ENCODE measurements around the gene TRAP1. TPM values are rescaled to one million over a fixed set of nuclear protein-coding genes. Genes with fewer than 3 reads are reported as not detected.
A peak's percentile ranks its signal among the peaks of the same experiment; 100 is the strongest.

The TRAP1 gene
- total and polyA plus RNA-seq, 2 experiments from 2014 or later = 62.3 to 80.5 TPM

DNA sequence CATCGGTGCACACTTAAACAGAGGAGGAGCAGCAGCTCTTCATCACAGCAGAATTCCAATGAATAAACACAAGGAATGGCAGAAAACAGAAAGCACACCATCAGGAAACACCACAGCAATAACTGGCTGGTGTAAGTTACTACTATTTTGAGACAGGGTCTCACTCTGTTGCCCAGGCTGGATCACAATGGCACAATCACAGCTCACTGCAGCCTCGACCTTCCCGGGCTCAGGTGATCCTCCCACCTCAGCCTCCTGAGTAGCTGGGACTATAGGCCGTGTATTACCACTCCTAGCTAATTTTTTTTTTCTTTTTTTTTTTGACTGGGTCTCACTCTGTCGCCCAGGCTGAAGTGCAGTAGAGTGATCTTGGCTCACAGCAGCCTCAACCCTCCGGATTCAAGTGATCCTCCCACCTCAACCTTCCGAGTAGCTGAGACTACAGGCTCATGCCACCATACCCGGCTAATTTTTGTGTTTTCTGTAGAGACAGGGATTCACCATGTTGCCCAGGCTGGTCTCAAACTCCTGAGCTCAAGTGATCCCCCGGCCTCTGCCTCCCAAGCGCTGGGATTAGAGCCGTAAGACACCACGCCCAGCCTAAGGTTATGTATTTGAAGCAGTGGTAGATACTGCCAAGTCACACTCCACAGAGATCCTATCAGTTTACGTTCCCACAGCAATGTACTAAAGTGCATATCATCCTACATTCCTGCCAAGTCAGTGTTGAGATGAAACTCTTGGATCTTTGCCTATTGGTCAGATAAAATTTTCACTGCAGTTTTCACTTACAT, 20.7 kb downstream of the TRAP1 start:
- H3K4me1 ChIP-seq (ENCODE audit: insufficient read depth) = peaks cover 14% of the 10 kb centered on the region
- DNase-seq (ENCODE audit: low spot score) = peak; percentile 62
- no peaks in the 10 kb centered on the region for H3K27me3 ChIP-seq
- H3K36me3 ChIP-seq (replicated peaks; ENCODE audit: insufficient read depth, low read depth) = no peaks in the 10 kb centered on the region
- H3K9me3 ChIP-seq (ENCODE audit: low read depth) = no peaks in the 10 kb centered on the region
- no peak overlapping the region for H3K4me3 ChIP-seq
- peak overlapping the region; percentile 97 for H3K27ac ChIP-seq
- no peak for TF ChIP-seq EZH2 (IDR thresholded peaks at IDR 0.05; ENCODE audit: borderline replicate concordance)
- TF ChIP-seq EZH2phosphoT487 (IDR thresholded peaks at IDR 0.05; ENCODE audit: low read depth, severe bottlenecking, unreplicated experiment) = no peak
- TF ChIP-seq, protein P1, sequence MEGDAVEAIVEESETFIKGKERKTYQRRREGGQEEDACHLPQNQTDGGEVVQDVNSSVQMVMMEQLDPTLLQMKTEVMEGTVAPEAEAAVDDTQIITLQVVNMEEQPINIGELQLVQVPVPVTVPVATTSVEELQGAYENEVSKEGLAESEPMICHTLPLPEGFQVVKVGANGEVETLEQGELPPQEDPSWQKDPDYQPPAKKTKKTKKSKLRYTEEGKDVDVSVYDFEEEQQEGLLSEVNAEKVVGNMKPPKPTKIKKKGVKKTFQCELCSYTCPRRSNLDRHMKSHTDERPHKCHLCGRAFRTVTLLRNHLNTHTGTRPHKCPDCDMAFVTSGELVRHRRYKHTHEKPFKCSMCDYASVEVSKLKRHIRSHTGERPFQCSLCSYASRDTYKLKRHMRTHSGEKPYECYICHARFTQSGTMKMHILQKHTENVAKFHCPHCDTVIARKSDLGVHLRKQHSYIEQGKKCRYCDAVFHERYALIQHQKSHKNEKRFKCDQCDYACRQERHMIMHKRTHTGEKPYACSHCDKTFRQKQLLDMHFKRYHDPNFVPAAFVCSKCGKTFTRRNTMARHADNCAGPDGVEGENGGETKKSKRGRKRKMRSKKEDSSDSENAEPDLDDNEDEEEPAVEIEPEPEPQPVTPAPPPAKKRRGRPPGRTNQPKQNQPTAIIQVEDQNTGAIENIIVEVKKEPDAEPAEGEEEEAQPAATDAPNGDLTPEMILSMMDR (IDR thresholded peaks at IDR 0.05; ENCODE audit: poor library complexity) = no peak
- peaks cover 65% of the 10 kb centered on the region for H3K79me2 ChIP-seq
- peak overlapping the region; percentile 23 for H2AFZ ChIP-seq
- peak overlapping the region; percentile 72 for H3K4me2 ChIP-seq
- H4K20me1 ChIP-seq (ENCODE audit: insufficient read depth, poor library complexity, severe bottlenecking) = no peaks in the 10 kb centered on the region
- no peaks in the 10 kb centered on the region for H3K9me2 ChIP-seq (replicated peaks; ENCODE audit: insufficient read depth)
- 74% methylated on average over 13 of the region's 13 CpGs for WGBS (ENCODE audit: low lambda C conversion rate, missing lambda C conversion rate)

DNA sequence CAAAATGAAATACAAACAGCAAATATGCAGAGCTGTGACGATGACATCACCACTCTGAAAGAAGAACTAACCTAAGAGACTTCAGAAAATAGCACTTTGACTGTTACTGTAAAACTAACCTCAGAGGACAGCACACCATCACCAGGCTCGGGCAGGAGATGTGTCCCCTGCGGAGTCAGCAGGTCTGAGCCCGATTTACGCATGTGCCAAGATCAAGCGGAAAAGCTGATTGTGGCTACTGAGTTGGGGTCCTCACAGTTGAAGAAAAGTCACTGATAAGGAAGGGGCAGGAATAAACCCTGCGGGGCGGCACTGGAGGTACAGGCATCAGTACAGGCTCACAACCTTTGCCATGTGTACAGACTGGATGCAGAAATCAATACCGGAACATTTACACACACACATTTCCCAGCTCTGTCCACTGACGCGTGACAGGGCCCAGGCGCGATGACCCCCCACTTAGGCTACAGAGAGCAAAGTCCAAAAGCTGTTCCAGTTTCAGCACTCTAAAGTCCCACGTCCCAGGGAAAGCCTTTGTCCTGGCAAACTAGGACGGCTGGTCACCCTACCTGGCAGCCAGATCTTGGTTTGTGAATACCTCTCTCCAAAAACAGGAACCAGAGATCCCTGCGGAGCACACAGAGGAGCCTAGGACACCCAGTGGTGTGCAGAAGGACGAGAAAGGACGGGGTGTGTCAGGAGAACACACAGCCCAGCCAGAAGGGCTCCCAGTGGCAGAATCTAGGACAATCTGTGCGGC, 21.5 kb downstream of the TRAP1 start:
- no peaks in the 10 kb centered on the region for H4K20me1 ChIP-seq (ENCODE audit: insufficient read depth, poor library complexity, severe bottlenecking)
- peak overlapping the region; percentile 97 for H3K27ac ChIP-seq
- H2AFZ ChIP-seq = peak overlapping the region; percentile 23
- no peaks in the 10 kb centered on the region for H3K27me3 ChIP-seq
- 70% methylated on average over 19 of the region's 19 CpGs for WGBS (ENCODE audit: low lambda C conversion rate, missing lambda C conversion rate)
- no peaks in the 10 kb centered on the region for H3K9me3 ChIP-seq (ENCODE audit: low read depth)
- TF ChIP-seq EZH2 (IDR thresholded peaks at IDR 0.05; ENCODE audit: borderline replicate concordance) (no peak), EZH2phosphoT487 (IDR thresholded peaks at IDR 0.05; ENCODE audit: low read depth, severe bottlenecking, unreplicated experiment) (no peak)
- TF ChIP-seq, protein P1 (IDR thresholded peaks at IDR 0.05; ENCODE audit: poor library complexity) = no peak
- DNase-seq (ENCODE audit: low spot score) = peak; percentile 80
- H3K4me2 ChIP-seq = peak overlapping the region; percentile 72
- no peaks in the 10 kb centered on the region for H3K9me2 ChIP-seq (replicated peaks; ENCODE audit: insufficient read depth)
- no peak overlapping the region for H3K4me3 ChIP-seq
- H3K36me3 ChIP-seq (replicated peaks; ENCODE audit: insufficient read depth, low read depth) = no peaks in the 10 kb centered on the region
- H3K79me2 ChIP-seq = peaks cover 67% of the 10 kb centered on the region
- H3K4me1 ChIP-seq (ENCODE audit: insufficient read depth) = peaks cover 16% of the 10 kb centered on the region

DNA sequence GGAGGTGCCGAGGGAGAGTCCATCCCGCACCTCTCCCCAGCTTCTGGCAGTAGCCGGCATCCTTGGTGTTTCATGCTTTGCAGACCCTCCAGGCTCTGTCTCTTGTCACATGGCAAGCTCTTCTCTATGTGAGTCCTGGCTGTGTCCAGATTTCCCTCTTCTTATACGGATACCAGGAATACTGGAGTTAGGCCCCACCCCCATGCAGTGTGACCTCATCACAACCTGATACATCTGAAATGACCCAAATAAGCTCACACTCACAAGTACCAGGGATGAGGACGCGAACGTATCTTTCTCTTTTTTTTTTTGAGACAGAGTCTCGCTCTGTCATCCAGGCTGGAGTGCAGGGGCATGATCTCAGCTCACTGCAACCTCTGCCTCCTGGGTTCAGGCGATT, 23.3 kb downstream of the TRAP1 start:
- H3K4me3 ChIP-seq = no peak overlapping the region
- TF ChIP-seq EZH2phosphoT487 (IDR thresholded peaks at IDR 0.05; ENCODE audit: low read depth, severe bottlenecking, unreplicated experiment) (no peak), EZH2 (IDR thresholded peaks at IDR 0.05; ENCODE audit: borderline replicate concordance) (no peak)
- TF ChIP-seq, protein P1 (IDR thresholded peaks at IDR 0.05; ENCODE audit: poor library complexity) = no peak
- H2AFZ ChIP-seq = no peak overlapping the region
- H4K20me1 ChIP-seq (ENCODE audit: insufficient read depth, poor library complexity, severe bottlenecking) = no peaks in the 10 kb centered on the region
- 91% methylated on average over 9 of the region's 9 CpGs for WGBS (ENCODE audit: low lambda C conversion rate, missing lambda C conversion rate)
- no peak overlapping the region for H3K4me2 ChIP-seq
- DNase-seq (ENCODE audit: low spot score) = no peak
- H3K79me2 ChIP-seq = peaks cover 55% of the 10 kb centered on the region
- H3K9me3 ChIP-seq (ENCODE audit: low read depth) = no peaks in the 10 kb centered on the region
- H3K9me2 ChIP-seq (replicated peaks; ENCODE audit: insufficient read depth) = no peaks in the 10 kb centered on the region
- peaks cover 19% of the 10 kb centered on the region for H3K4me1 ChIP-seq (ENCODE audit: insufficient read depth)
- H3K27me3 ChIP-seq = no peaks in the 10 kb centered on the region
- H3K36me3 ChIP-seq (replicated peaks; ENCODE audit: insufficient read depth, low read depth) = no peaks in the 10 kb centered on the region
- peak overlapping the region; percentile 97 for H3K27ac ChIP-seq

All from hepatocyte (in vitro differentiated cells).